AG09309 (cell line): ENCODE measurements around the gene MAP3K5.
"Not testable (repeated sequence)": the region's sequence is repeated elsewhere in the genome, so short reads cannot be mapped to it uniquely, and the experiment has no call there.

Experiments used
- DNase-seq: peaks from one replicate; pipeline ENCODE4 v3.0.0-alpha.2; 2010; ENCODE audit warnings: low read depth
- H3K4me3 ChIP-seq: 2 replicates; pipeline ENCODE4 v1.5.1; 2011; ENCODE audit warnings: mild to moderate bottlenecking, low read depth, low read length, moderate library complexity; ENCODE audit not compliant: control insufficient read depth
- TF ChIP-seq, protein P1 (sequence below): IDR thresholded peaks from 2 replicates; pipeline ENCODE4 v1.5.1; 2011; ENCODE audit warnings: mild to moderate bottlenecking, low read depth, low read length, inconsistent platforms; ENCODE audit not compliant: insufficient read depth, control insufficient read depth; ENCODE audit errors: missing control alignments

Gene MAP3K5

DNA sequence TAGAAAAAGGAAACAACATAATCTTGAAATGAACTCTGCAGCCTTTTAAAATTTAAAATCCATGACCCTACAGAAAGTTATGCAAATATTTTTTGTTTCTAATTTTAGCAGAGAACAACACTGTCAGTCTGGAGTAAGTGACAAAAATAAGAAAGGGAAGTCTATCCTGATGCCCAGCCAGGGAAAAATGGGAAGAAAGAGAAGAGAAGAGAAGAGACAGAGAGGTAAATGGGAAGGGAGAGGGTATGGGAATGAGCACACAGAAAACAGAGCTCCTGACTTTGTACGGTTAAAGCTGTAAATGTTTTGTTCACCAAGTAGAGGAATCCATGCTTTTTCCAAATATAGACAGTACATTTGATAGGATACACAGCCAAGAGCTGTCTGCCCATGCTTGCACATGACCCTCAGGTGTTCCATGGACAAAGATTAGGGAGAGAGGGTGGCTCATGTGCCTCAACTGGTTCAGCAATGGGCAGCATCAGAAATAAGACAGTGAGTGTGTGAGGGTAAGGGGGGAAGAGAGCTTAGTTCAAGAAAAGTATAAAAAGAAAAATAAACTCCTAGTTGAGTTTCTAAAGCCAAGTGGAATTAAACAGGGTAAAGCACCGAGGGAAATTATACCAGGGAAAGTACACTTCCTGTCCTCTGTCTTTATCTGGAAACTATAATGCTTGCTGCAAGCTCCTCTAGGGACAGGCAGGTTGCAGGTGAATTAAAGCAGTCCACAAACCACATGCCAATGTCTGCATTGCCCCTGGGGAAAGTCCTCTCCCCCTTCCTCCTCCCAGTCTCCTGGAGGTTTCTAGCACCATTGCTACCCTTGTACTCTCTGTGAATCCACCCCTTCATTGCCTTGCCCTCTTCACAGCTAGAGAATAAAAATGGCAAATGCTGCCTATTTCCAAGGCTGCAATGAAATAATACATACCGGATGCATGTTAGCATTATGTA is 30.0 kb downstream of the MAP3K5 start:
- H3K4me3 ChIP-seq: no peak overlapping the region
- TF ChIP-seq, protein P1, sequence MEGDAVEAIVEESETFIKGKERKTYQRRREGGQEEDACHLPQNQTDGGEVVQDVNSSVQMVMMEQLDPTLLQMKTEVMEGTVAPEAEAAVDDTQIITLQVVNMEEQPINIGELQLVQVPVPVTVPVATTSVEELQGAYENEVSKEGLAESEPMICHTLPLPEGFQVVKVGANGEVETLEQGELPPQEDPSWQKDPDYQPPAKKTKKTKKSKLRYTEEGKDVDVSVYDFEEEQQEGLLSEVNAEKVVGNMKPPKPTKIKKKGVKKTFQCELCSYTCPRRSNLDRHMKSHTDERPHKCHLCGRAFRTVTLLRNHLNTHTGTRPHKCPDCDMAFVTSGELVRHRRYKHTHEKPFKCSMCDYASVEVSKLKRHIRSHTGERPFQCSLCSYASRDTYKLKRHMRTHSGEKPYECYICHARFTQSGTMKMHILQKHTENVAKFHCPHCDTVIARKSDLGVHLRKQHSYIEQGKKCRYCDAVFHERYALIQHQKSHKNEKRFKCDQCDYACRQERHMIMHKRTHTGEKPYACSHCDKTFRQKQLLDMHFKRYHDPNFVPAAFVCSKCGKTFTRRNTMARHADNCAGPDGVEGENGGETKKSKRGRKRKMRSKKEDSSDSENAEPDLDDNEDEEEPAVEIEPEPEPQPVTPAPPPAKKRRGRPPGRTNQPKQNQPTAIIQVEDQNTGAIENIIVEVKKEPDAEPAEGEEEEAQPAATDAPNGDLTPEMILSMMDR: no peak
- no peak for DNase-seq

DNA sequence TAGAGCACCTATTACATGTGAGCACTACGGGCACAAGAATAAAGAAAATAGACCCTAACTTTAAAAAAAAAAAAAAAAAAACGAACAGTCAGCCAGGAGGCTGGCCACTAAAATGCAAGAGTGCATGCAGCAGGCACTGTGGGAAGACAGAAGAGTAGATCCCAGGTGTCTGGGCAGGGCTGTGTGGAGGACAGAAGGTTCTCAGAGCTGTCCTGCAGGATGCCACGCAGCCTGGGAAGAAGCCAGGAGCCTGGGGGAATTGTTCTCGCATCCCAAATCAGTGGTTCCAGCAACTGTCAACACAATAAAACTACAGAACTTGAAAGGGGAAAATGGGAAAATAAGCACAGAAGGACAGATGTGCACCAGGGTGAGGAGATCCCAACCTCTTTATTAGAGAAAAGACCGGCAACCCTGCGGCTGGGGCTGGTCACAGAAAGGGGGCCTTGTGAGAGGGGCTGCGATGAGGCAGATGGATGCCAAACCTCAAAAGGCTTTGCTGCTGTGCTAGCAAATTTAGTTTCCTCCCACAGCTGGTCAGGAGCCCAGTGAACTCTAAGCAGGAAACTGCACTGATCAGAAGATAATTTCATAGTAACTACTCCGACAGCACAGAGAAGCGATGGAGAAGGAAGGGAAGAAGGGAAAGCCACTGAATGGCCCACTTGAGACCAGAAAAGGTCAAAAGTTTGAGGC is 30.9 kb downstream of the MAP3K5 start:
- no peak overlapping the region for H3K4me3 ChIP-seq
- no peak for DNase-seq
- TF ChIP-seq, protein P1: no peak

DNA sequence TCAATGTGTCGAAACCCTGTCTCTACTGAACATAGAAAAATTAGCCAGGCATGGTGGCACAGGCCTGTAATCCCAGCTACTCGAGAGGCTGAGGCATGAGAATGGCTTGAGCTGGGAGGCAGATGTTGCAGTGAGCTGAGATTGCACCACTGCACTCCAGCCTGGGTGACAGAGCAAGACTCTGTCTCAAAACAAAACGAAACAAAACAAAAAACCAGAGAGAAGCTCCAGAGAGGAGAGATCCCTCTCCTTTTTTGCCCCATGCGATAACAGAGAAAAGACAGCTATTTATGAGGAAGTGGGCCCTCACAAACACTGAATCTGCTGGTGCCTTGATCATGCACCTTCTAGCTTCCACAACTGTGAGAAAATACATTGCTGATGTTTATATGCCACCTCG is 31.5 kb downstream of the MAP3K5 start:
- DNase-seq, H3K4me3 ChIP-seq: not testable (repeated sequence)

DNA sequence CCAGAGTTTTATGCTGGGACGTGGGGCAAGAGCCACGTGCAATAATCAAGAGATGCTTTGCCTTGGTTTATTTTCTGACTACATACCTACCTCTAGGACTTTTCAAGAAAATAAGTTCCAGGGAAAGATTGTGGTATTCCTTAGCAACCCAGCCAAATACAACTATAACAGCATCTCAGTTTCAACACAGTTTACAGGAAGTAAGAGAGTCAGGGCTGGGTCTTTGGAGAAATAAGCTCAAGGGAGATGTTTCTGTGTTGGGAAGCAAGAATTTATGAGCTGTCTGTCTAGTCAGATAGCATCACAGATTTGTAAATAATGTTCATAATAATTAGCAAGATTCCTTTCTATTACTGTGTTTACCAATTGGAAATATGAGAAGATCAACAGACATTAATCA is 35.1 kb downstream of the MAP3K5 start:
- no peak overlapping the region for H3K4me3 ChIP-seq
- TF ChIP-seq, protein P1: no peak
- DNase-seq: no peak

DNA sequence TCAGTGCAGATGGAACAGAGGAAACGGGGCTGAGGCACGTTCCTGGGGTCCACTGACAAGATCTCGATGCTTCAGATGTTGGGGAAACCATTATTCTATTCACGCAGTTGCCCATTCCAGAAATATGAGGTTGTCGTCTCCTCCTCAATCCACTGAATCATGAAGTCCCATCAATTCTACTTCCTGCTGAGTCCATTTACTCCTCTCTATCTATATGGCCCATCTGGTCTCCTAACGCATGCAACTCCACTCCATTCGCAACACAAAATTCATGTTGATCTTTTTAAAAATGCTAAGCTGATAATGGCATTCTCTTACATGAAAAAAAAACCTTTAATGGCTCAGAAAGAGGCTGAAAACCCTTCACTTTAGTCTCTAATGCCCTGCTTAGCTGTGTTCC is 37.5 kb downstream of the MAP3K5 start:
- H3K4me3 ChIP-seq: no peak overlapping the region
- no peak for DNase-seq
- TF ChIP-seq, protein P1: no peak

DNA sequence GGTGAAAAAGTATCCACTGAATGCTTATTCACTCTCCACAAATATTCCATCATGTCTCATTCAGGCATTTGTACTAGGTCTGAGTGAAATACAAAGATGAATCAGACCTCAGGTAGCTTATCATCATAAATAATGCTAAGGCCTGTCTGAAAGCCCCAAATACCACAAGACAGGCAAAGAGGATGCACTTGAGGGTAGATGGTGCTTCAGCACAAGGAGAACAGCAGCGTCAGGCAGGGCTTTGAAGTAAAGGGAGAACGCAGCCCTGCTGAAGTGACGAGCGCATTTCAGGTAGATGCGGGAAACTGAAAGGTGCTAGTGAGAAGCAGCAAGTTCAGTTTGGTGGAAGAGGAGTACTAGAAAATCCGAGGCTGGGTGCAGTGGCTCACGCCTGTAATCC is 38.7 kb downstream of the MAP3K5 start:
- TF ChIP-seq, protein P1: no peak
- no peak for DNase-seq
- no peak overlapping the region for H3K4me3 ChIP-seq

DNA sequence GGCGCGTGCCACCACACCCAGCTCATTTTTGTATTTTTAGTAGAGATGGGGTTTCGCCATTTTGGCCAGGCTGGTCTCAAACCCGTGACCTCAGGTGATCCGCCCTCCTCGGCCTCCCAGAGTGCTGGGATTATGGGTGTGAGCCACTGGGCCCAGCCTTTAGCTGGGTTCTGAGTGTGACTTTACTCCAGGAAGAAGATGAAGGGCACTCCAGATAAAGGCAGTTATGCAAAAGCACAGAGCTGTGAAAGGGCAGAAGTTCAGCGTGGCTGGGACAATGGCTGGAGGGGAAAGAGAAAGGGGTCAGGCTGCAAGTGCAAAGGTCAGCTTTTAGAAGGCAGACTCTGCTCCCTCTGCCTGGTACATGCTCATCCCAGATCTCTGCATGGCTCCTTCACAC is 39.7 kb downstream of the MAP3K5 start:
- no peak overlapping the region for H3K4me3 ChIP-seq
- DNase-seq: no peak
- TF ChIP-seq, protein P1: no peak
